Measurements from ENCODE around the gene ZMIZ1.
A peak's percentile ranks its signal among the peaks of the same experiment; 100 is the strongest.

Gene ZMIZ1

DNA sequence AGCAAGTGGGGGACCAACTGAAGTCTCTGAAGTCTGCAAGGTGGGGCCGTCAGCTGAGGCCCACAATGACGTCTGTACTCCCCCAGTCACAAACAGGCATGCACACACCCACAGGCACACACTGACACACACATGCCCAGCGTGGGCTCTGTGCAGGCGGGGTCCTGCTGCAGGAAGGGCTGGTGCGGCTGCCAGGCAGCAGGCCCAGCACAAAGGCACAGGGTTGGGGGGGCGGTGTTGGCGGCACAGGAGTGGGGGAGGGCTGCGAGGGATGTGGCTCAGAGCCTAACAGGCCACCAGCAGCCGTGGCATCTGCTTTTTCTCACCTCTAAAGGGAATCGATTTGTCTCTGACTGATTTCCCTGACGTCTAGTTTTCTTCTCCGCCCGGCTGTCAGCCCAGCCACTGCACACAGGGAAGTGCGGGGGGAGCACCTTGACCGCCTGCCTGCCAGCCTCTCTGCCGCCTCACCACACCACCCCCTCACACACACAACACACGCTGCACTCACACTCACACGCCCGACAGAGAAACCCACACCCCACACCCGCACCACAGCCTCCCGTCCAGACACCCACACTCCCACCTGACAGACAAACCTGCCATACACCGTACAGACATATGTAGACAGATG lies 43.5 kb upstream of the ZMIZ1 start:
- ChIA-PET POLR2A (no interaction called here), CTCF (no interaction called here)
- no peak overlapping the region for H3K27ac ChIP-seq (ENCODE audit: extremely low read depth, low read depth, low read length)
- no peaks in the 10 kb centered on the region for H3K36me3 ChIP-seq (ENCODE audit: control insufficient read depth in 2 of 2, insufficient read depth in 1 of 2, low read length in 2 of 2)
- H3K9me3 ChIP-seq (ENCODE audit: control insufficient read depth, insufficient read depth, low read depth, low read length), result no peaks in the 10 kb centered on the region
- H3K4me1 ChIP-seq (ENCODE audit: control insufficient read depth, insufficient read depth, low read length), result no peaks in the 10 kb centered on the region
- TF ChIP-seq ZFHX2 (tag by site-specific recombination; conservative IDR thresholded peaks at IDR 0.05) (peak; percentile 92), ZNF596 (tag by site-specific recombination; IDR thresholded peaks at IDR 0.05) (no peak), ZSCAN4 (tag by site-specific recombination; IDR thresholded peaks at IDR 0.05) (peak; percentile 70), EGR2 (tag by site-specific recombination; IDR thresholded peaks at IDR 0.05; ENCODE audit: low read depth) (peak; percentile 96)
- H3K4me3 ChIP-seq (ENCODE audit: low read depth, low read length), result no peak overlapping the region

DNA sequence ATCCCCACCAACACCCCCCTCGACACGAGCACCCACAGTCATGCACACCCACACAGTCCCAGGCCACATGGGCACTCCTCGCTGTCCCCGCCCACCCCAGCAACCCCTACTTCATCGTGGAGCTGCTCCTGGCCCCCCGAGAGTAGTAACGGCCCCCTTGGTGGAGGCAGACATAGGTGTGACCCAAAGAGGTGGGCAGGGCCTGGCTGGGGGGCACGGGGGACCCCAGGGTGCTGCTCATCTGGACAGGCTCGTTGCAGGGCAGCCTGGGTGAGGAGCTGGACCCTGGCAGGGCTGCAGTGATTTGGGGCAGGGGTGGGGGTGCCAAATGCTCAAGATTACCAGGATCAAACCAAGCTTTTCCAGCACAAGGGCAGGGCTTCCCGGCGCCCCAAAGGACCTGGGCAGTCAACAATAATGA lies 42.4 kb upstream of the ZMIZ1 start:
- POLR2A ChIA-PET, result no interaction called here
- CTCF ChIA-PET, result no interaction called here
- no peak overlapping the region for H3K4me3 ChIP-seq (ENCODE audit: low read depth, low read length)
- H3K36me3 ChIP-seq (ENCODE audit: control insufficient read depth in 2 of 2, insufficient read depth in 1 of 2, low read length in 2 of 2), result no peaks in the 10 kb centered on the region
- no peaks in the 10 kb centered on the region for H3K4me1 ChIP-seq (ENCODE audit: control insufficient read depth, insufficient read depth, low read length)
- TF ChIP-seq ZFHX2 (tag by site-specific recombination; conservative IDR thresholded peaks at IDR 0.05), result 0 out of 2 replicates have a peak, but pooled peaks have one; percentile 3
- no peak for TF ChIP-seq ZNF843 (tag by site-specific recombination; IDR thresholded peaks at IDR 0.05)
- TF ChIP-seq ZNF416 (tag by site-specific recombination; IDR thresholded peaks at IDR 0.05), result no peak
- no peak for TF ChIP-seq ZNF133 (tag by site-specific recombination; IDR thresholded peaks at IDR 0.05)
- no peak for TF ChIP-seq ZNF629 (tag by site-specific recombination; IDR thresholded peaks at IDR 0.05)
- TF ChIP-seq ZNF391 (tag by site-specific recombination; IDR thresholded peaks at IDR 0.05; ENCODE audit: borderline replicate concordance, low read depth), result no peak
- no peak for TF ChIP-seq ZNF701 (tag by site-specific recombination; IDR thresholded peaks at IDR 0.05)
- TF ChIP-seq KLF10 (tag by site-specific recombination; IDR thresholded peaks at IDR 0.05), result no peak
- H3K27ac ChIP-seq (ENCODE audit: extremely low read depth, low read depth, low read length), result no peak overlapping the region
- no peaks in the 10 kb centered on the region for H3K9me3 ChIP-seq (ENCODE audit: control insufficient read depth, insufficient read depth, low read depth, low read length)

DNA sequence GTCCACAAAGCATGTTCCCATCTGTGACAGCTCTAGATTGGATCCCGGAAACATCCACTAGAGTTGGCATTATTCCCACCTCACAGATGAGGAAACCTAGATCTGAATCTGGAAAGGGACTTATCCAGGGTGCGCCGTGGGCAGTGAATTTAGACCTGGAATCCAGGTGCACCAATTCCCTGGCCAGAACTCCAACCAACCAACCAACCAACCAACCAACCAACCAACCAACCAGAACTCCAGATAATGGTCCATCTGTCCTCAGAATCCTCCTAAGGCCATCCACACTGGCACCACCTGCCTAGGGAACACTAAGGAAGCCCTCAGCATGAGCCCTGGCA lies 42.0 kb upstream of the ZMIZ1 start:
- H3K9me3 ChIP-seq (ENCODE audit: control insufficient read depth, insufficient read depth, low read depth, low read length), result no peaks in the 10 kb centered on the region
- ChIA-PET POLR2A (no interaction called here), CTCF (no interaction called here)
- no peaks in the 10 kb centered on the region for H3K4me1 ChIP-seq (ENCODE audit: control insufficient read depth, insufficient read depth, low read length)
- H3K36me3 ChIP-seq (ENCODE audit: control insufficient read depth in 2 of 2, insufficient read depth in 1 of 2, low read length in 2 of 2), result no peaks in the 10 kb centered on the region
- no peak overlapping the region for H3K27ac ChIP-seq (ENCODE audit: extremely low read depth, low read depth, low read length)
- H3K4me3 ChIP-seq (ENCODE audit: low read depth, low read length), result no peak overlapping the region
- TF ChIP-seq ZNF37A (tag by site-specific recombination; IDR thresholded peaks at IDR 0.05) (no peak), YY1 (tag by site-specific recombination; IDR thresholded peaks at IDR 0.05) (no peak), ZNF488 (tag by site-specific recombination; IDR thresholded peaks at IDR 0.05) (no peak), ZSCAN18 (tag by site-specific recombination; IDR thresholded peaks at IDR 0.05) (no peak), ZNF19 (tag by site-specific recombination; IDR thresholded peaks at IDR 0.05; ENCODE audit: low read depth) (no peak), ZSCAN4 (tag by site-specific recombination; IDR thresholded peaks at IDR 0.05) (no peak), ZBTB1 (tag by site-specific recombination; IDR thresholded peaks at IDR 0.05) (no peak), ZNF664 (tag by site-specific recombination; IDR thresholded peaks at IDR 0.05) (no peak), HOXA7 (CRISPR knock-in tag; IDR thresholded peaks at IDR 0.05; ENCODE audit: borderline replicate concordance) (no peak), ZNF202 (tag by site-specific recombination; IDR thresholded peaks at IDR 0.05; ENCODE audit: borderline replicate concordance) (no peak), MEIS1 (CRISPR knock-in tag; IDR thresholded peaks at IDR 0.05; ENCODE audit: borderline replicate concordance) (no peak)
- TF ChIP-seq, protein P1, sequence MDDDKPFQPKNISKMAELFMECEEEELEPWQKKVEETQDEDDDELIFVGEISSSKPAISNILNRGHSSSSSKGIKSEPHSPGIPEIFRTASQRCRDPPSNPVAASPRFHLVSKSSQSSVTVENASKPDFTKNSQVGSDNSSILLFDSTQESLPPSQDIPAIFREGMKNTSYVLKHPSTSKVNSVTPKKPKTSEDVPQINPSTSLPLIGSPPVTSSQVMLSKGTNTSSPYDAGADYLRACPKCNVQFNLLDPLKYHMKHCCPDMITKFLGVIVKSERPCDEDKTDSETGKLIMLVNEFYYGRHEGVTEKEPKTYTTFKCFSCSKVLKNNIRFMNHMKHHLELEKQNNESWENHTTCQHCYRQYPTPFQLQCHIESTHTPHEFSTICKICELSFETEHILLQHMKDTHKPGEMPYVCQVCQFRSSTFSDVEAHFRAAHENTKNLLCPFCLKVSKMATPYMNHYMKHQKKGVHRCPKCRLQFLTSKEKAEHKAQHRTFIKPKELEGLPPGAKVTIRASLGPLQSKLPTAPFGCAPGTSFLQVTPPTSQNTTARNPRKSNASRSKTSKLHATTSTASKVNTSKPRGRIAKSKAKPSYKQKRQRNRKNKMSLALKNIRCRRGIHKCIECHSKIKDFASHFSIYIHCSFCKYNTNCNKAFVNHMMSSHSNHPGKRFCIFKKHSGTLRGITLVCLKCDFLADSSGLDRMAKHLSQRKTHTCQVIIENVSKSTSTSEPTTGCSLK (tag by site-specific recombination; IDR thresholded peaks at IDR 0.05), result no peak
- TF ChIP-seq, protein P2, sequence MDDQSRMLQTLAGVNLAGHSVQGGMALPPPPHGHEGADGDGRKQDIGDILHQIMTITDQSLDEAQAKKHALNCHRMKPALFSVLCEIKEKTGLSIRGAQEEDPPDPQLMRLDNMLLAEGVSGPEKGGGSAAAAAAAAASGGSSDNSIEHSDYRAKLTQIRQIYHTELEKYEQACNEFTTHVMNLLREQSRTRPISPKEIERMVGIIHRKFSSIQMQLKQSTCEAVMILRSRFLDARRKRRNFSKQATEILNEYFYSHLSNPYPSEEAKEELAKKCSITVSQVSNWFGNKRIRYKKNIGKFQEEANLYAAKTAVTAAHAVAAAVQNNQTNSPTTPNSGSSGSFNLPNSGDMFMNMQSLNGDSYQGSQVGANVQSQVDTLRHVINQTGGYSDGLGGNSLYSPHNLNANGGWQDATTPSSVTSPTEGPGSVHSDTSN (CRISPR knock-in tag; IDR thresholded peaks at IDR 0.05), result no peak

Measured in HEK293 (cell line).